CD4-positive, alpha-beta T cell treated with Interleukin-15 for 4 hours (primary cell): Measurements from ENCODE around the gene MATN4.
A peak's percentile ranks its signal among the peaks of the same experiment; 100 is the strongest.

Experiments used
- DNase-seq: peaks from one replicate; pipeline ENCODE4 v3.0.0-alpha.2; 2020; ENCODE audit warnings: low spot score

The MATN4 gene

DNA sequence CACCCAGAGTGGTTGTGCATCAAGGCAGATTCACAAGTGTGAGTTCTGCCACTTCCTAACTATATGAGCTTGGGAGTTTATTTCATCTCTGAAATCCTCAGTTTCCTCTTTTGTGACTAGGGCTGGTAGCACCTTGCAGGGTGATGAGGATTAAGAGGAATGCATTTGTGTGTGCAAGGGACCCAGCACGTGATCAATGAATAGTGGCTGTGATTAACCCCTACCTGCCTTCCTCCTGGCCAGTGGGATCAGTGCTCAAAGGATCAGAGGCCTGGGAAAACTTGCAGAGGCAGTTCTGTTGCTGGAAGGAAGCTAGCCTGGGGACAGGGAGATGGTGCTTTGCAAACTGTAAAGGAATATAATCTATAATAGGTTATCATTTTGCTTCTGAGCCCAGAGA, 32.9 kb upstream of the MATN4 start:
- no peak for DNase-seq

DNA sequence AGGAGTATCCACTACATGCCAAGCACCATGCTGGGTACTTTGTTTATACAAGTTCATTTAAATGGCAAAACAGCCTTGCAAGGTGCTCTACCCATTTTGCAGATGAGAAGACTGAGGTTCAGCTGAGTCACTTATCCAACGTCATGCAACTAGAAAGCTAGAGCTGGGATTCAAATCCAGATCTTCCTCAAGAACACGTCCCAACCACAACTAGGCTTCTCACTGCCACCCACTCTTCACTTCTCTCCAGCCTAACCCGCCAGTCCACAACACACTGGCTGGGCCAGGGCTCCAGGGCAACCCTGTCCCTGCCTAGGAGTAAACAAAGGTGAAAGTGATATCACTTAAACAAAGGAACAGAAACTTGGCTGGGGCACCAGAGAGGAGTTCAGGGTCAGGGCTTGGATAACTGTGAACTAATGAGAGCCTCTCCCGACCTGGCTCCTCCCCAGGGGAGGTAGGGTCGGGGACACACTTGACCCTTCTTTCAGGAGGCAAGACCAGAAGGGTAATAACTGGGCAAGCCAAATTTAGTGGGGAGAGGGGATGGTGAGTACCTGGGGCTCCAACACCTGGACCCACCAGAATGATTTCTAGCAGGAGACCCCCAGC, 32.2 kb upstream of the MATN4 start:
- DNase-seq, result no peak

DNA sequence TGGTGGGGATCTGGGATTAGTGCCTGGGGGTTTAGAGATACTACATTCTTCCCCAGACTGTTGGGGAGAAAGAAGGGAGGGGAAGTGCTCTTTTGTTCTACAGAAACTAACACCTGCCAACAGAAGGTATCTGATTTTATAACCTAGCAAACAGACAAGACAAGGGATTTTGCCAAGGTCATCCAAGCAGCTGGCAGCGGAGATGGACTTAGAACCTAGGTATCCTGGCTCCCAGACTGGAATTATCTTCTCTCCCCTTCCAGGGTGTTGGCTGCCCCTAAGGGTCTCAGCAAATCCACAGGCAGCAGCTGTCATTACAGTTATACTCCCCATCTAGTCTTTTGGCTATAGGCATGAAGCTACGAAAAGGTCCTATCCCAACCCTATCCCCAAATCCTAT, 31.7 kb upstream of the MATN4 start:
- no peak for DNase-seq

DNA sequence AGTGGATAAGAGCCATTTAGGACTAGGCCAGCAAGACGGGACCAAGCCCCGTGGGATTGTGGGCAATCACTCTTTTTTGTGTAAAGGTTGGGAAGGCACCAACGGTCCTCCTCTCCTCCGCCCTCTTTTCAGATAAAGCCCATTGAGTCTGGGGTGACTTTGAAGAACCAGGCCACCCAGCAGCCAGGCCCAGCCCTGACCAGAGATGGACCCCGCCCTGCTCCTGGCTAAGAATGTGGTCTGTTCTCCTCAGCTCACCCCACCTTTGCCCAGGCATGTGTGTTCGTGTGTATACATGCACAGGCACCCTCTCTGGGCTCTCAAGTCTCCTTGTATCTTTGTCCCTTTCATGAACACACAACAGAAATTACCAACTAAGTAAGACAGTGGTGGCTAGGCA, 31.0 kb upstream of the MATN4 start:
- no peak for DNase-seq

DNA sequence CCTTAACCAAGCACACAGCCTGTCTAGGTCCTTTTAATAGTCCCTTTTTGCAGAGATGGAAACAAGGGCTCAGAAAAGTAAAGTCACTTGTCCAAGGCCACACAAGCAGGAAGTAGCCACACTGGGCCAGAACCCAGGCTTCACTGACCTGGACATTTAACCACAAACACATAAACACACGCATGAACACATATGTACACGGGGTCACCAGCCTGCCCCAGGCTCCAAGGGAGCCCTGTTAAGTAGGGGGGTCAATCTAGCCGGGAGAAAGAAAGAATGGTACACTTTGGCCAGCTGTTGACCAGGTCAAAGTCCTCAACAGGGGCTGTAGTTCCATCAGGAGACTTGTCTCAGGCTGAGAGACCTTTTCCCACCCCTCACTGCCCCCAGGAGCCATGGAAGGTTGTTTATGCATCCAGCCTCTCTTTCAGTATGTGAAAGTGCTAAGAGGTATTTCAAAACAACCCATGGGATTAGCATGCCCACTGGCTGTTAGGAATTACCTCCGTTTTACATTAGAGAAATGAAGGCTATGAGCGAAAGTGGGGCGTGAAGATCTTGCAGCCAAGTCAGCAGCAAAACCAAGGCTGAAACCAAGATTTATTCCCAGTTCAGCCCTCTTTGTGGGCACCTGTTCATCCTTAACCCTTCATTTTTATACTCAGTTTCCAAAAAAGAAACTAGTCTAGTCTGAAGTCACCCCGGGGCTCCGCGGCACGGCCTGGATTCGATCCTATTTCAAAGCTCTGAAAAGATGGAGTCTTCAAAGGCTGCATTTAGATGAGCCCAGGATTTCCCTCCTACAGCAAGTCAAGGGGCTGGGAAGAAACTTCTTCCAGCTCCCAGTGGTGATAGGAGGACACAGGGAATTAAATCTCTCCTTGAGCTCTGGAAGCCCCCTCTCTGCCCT, 30.3 kb upstream of the MATN4 start:
- DNase-seq, result no peak

DNA sequence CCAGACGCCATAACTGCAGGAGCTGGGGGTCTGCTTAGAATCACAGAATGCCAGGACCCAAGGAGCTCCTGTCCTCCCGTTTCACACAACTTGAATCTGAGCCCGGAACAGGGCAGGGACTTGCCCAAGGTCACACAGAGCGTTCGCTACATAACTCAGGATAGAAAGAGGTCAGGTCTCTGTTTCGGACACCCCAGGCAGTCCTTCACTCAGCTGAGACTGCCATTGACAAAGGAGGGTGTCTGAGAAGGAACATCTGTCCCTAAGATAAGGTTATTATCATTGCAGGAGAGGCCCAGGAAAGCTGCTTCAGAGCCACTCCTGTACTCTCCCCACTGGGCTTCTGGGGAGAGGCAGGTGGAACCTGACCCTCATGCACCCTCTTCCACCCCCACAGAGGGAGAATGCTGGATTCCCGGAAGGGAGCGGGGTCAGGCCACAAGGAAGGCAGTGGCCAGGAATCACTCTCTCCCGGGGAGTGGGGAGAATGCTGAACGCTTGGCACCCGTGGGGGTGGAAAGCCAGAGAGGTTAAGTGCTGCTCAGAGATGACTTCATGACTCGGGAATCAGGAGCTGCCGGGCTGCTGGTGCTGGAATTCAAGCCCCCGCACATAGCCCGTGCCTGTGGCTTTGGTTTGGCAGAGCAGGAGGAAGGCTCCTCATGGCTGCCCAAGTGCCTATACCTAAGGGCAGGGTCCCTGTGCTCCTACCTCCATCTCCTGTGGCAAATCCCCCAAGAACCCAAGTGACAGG, 29.4 kb upstream of the MATN4 start:
- DNase-seq, result no peak

DNA sequence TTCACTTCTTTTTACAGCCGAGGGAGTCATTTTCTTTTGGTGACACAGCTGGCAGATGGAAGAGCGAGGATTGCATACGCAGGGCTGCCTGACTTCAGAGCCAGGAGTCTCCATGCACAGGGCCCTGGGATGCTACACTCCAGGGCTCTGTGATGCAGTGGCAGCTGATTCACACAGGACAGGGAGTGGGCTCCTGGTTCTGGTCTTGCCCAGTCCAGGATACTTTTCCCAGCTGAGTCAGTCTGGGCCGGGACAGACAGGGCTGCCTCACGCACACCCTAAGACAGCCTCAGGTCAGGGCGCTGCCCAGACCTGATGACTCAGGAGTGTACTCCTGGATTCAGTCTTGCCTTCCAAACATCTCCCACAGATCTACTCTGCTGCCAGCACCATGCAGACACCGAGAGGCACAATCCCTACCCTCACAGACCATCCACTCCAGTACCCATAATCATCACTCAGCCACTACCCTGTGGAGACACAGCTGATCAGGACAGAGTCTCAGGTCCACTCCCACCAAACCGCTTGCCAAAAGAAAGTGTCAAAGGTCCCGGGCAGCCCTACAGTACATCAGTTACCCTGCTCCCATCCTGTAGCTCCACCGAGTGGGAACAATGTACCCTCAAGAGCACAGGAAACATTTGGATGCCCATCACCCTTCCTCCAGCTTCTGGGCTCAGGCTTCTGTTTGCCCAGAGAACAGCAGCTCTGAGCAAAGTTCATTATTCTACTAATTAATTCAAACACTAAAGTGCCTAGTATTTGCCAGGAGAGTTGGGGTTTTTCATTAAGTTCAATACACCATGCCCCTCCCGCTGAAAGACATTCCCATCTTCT, 28.6 kb upstream of the MATN4 start:
- no peak for DNase-seq

DNA sequence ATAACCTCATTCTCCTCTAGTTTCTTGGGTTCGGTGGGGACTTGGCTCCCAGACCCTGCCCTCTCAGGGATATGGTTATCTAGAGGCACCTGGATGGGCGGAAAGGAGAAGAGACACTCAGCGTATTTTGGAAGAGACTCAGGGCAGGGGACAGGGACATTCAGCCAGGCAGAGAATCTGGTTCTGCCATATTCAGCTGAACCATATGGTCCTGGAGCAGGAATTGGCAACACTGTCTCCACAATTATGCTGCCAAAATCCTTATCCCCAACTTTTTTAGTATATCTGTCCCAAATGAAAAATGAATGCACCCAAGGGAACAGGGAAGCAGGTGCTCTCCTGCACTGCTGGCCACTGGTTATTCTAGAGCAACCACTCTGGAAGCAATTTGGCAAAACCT, 22.4 kb upstream of the MATN4 start:
- no peak for DNase-seq

DNA sequence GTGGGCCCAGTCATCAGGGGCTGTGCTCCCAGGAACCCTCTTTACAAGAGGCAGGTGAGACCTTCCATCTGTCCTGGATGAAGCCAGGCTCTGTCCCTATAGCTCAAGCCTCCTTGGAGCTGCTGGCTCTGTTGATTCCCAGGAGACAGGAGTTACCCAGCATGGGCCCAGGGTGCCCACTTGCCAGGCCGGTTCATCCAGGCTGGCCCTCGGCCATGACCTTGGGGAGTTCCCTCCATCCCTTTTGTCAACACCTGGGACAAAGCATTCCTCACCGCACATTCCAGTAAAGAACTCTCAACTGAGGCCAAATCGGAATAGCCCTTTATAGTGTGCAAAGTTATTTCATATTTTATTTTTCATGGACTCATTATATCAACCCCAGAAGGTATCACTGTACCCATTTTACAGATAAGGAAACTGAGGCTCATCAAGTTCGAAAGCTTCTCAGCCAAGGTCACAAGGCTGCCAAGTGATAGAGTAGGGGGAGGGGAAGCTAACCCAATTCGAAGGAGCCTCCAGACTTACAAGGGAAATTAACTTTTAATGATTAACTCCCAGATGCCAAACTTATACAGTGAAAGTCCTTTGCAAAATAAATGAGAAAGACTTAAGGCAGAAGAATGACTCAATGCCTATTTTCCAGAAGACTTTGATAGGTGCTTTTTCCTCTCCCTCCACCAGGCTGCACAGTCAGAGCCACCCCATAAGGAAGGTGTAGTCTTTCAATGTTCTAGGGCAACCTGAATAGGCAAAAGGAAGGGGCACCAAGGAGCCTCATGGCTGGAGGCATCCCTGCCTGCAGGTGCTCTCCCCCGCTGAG, 21.6 kb upstream of the MATN4 start:
- DNase-seq, result no peak

DNA sequence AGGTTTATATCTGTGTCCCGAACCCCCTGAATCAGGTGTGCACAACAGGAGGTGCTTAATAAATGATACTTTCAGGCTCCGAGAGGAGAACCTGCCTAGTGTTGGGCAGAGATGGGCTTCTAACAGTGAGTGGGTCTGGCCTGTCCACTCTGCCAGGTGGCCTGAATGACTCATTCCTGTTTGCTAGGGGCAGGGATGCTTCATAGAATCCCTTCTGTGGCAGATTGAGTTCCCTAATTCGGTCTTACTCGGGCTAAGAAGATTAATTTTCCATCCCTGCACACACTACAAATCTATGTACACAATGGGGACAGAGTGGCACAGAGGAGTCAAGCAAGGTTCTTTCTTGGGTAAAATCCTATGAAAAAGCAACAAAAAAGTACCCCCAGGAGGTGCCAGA, 20.4 kb upstream of the MATN4 start:
- no peak for DNase-seq

DNA sequence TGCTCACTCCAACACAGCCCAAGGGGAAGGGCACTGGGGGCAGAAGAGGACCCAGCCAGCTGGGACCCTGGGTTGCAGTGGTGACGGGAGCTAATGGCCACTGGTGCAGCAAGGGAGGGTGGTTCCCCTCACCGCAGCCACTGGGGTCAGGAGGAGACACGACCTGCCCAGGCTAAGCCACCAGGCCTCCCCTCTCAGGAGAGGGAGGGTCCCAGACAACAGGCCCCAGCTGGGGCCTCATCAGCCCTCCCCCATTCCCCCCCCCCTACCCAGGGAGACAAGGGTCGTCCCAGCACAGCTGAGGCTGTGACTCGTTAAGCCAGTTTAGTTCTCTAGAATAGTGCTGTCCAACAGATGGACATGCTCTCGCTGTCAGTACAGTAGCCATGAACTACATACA, 17.3 kb upstream of the MATN4 start:
- DNase-seq, result no peak

DNA sequence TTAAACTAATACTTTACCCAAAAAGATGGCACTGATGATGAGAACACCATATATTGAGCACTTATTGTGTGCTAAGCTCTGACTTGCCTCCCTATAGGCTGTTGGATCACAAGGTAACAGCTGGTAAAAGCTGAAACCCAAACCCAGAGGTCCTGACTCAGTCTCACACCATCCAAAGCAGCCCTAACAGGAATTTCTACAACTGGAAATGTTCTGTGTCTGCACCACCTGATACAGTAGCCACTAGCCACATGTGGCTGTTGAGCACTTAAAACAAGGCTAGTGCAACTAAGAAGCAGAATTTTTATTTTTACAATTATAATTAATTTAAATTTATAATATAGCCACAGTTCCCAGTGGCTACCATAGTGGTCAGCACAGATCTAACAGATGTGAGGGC, 15.6 kb upstream of the MATN4 start:
- no peak for DNase-seq

DNA sequence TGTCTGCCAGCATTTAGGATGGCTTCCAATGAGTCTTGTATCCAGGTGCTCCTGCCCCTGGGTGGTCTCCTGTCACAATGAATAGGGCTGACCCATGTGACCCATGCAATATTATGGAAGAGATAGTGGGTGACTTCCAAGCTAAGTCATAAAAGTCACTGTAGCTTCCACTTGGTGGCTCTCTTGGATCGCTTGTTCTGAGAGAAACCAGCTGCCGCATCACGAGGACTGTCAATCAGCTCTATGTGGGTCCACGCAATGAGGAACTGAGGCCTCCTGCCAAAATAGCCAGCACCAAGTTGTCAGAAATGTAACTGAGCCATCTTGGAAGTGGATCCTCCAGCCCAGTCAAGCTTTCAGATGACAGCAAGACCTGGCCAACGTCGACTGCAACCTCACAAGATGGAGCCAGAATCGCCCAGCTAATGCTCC, 14.9 kb upstream of the MATN4 start:
- peak; percentile 17 for DNase-seq

DNA sequence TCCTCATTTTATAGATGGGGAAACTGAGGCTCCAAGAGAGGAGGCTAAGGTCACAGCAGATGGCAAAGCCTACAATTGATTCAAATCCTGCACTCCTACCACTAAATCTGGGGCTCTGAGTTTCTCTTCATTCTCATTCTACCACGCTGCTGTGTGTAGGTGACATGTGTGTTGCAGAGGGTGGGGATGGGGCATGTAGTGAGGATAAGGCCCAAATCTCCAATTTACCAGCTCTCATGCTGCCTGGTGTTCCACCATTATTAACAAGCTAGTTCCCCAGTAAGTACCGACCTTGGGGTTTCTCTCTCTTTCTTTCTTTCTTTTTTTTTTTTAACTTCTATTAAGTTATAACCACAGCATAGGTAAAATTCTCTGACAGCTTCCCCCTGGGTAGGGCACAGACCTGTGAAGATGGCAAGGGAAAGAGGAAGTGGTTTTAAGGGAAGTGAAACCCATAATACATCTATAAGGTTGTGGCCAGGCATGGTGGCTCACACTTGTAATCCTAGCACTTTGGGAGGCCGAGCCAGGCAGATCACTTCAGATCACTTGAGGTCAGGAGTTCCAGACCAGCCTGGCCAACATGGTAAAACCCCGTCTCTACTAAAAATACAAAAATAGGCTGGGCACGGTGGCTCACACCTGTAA, 13.0 kb upstream of the MATN4 start:
- peak; percentile 21 for DNase-seq

DNA sequence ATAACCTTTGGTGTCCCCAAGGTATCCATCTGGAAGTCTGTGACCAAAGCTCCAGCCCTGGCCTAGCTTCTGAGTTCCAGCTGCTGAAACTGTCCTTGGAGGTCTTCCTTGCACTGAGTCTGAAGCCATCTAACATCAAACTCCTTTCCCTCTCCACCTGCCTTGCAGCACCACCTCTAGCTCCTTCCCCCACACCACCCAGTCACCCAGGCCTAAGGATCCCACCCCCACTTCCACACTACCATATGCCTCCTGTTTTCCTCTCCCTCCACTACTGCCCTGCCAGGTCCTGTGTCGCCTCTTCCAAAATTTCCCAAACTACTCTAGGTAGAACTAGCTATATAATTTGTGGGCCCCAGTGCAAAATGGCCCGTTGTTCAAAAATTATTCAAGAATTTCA, 10.8 kb upstream of the MATN4 start:
- DNase-seq, result no peak

DNA sequence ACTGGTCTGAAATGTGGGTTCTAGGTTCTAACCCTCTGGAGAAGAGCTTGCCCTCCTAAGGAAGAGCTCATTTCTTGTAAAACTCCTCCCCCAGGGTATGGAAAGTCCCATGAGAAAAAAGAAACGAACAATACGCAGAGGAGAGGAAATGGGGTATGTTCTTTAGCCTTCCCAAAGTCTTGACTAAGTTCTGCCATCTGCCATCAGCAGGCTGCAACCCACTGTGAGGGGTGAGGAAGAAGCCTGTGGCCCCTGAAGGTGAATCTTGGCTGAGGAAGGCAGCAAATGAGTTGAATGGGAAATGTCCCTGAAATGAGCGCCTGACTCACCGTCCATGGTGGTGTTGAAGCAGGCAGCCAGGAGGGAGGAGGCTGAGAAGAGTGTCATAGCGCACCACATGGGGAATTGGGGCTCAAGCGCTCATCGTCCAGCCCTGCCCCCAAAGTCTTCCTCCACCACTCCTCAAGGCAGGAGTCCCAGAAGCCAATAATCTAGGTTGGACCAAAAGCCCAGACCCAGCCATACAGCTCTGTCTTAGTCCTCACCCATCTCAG, 10.4 kb upstream of the MATN4 start:
- no peak for DNase-seq

DNA sequence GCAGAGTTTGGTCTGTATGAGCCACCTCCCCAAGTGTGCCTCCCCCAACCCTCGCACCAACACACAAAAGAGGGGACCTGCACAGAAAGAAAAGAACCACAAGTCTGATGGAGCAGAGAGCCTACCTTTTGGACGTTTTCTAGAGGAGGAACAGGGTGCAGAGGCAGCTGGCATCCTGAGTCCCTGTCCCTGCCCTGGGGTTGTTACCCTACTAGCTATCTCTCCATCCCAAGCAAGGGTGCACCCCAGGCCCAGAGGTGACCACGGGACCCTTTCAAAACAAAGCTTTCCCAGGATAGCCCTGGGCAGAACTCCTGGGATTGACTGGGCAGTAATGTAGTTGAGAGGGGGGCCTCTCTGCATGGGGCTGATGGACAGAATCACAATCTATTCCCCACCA, 9.7 kb upstream of the MATN4 start:
- DNase-seq, result no peak

DNA sequence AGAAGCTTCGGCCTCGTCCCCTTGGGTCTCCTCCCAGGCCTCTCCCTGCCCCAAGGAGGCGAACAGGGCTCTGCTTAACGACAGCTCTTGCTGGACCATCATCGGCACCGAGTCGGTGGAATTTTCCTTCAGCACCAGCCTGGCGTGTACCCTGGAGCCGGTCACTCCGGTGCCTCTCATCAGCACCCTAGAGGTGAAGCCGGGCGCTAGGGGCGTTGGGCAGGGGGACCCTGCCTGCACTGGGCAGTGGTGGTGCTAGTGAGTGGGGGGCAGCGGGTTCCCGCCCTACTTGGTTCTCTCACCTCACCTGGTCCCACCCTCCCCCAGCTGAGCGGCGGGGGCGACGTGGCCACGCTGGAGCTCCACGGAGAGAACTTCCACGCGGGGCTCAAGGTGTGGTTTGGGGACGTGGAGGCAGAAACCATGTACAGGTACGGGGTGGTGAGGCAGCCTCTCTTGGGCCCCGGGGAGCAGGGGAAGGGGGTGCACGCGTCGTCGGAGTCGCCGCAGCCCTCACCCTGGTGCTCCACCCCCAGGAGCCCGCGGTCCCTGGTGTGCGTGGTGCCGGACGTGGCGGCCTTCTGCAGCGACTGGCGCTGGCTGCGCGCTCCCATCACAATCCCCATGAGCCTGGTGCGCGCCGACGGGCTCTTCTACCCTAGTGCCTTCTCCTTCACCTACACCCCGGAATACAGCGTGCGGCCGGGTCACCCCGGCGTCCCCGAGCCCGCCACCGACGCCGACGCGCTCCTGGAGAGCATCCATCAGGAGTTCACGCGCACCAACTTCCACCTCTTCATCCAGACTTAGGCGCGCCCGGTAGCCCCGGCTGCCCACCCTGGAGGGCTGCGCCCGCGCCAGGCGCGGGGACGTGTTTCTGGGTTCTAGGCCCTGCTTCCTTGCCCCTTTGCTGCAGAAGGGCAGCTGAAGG, 8.3 kb upstream of the MATN4 start:
- no peak for DNase-seq

DNA sequence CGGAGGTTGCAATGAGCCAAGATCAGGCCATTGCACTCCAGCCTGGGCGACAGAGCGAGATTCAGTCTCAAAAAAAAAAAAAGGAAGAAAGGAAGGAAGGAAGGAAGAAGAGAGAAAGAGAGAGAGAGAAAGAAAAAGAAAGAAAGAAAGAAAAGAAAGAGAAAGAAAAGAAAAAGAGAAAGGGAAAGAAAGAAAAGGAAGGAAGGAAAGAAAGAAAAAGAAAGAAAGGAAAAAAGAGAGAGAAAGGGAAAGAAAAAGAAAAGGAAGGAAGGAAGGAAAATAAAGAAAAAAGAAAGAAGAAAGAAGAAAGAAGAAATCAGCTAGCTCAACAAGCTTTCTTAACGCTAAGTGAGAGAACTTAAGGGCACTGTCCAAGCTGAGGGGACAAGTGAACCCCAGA, 7.6 kb upstream of the MATN4 start:
- DNase-seq, result no peak
